B cell (primary cell): Measurements from ENCODE around the gene RHOBTB1.

Source experiments
- EZH2 ChIP-seq: IDR thresholded peaks from 2 replicates; pipeline ENCODE4 v1.6.1; 2012; ENCODE audit warnings: borderline replicate concordance, low read depth, mild to moderate bottlenecking, moderate library complexity, low read length; ENCODE audit not compliant: insufficient read depth, poor library complexity, severe bottlenecking
- TF ChIP-seq, protein P1 (sequence below): fragments of 200-600 bp; IDR thresholded peaks from one replicate; pipeline ENCODE4 v1.8.0; 2022; ENCODE audit warnings: antibody characterized with exemption, mild to moderate bottlenecking

DNA sequence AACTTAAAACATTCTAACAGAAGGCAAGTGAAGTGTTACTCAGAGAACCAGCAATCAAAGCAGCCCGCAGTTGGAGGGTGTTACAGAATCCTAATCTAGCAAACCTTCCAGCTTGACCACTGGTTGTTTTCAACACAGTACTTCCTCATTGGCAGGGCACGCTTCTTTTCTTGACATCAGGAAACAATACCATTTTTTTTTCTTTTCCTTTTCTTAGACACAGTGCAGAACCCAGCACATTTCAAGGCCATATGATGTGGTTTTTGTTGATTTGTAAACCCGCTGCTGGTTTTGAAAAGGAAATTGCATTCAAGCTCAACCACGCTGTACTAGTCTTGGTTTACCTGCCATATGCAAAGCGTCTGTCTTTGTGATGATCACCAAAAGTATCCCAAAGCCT is 33.4 kb downstream of the RHOBTB1 start:
- TF ChIP-seq, protein P1, sequence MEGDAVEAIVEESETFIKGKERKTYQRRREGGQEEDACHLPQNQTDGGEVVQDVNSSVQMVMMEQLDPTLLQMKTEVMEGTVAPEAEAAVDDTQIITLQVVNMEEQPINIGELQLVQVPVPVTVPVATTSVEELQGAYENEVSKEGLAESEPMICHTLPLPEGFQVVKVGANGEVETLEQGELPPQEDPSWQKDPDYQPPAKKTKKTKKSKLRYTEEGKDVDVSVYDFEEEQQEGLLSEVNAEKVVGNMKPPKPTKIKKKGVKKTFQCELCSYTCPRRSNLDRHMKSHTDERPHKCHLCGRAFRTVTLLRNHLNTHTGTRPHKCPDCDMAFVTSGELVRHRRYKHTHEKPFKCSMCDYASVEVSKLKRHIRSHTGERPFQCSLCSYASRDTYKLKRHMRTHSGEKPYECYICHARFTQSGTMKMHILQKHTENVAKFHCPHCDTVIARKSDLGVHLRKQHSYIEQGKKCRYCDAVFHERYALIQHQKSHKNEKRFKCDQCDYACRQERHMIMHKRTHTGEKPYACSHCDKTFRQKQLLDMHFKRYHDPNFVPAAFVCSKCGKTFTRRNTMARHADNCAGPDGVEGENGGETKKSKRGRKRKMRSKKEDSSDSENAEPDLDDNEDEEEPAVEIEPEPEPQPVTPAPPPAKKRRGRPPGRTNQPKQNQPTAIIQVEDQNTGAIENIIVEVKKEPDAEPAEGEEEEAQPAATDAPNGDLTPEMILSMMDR, result no peak
- TF ChIP-seq EZH2, result no peak
